Measurements from ENCODE around the gene TMEM39B. TPM values are rescaled to one million over a fixed set of nuclear protein-coding genes. Genes with fewer than 3 reads are reported as not detected.

The TMEM39B gene
- total RNA-seq, 4 donors from 2014 or later = 6.0 to 7.9 (median 6.9) TPM

- WGBS = 60% methylated on average over 5 of the region's 5 CpGs
- Histone ChIP-seq H3K27me3 (no peaks in the 10 kb centered on the region), H3K4me3 (no peak overlapping the region), H3K9me3 (no peaks in the 10 kb centered on the region), H3K27ac (no peak overlapping the region), H3K4me1 (peaks cover 10% of the 10 kb centered on the region), H3K36me3 (peaks cover 22% of the 10 kb centered on the region)
- DNase-seq (ENCODE audit: low spot score in 2 of 2) = no peak
- no peak for TF ChIP-seq CTCF (IDR thresholded peaks at IDR 0.05)
- no peak for TF ChIP-seq POLR2A (IDR thresholded peaks at IDR 0.05)
- TF ChIP-seq EP300 (IDR thresholded peaks at IDR 0.05) = no peak
- TF ChIP-seq POLR2AphosphoS5 (IDR thresholded peaks at IDR 0.05) = no peak
These were observed 78.6 kb downstream of the TMEM39B start for GRCh38 chr1:32151319-32151787.

Other genes with a start within 250 kb of the TMEM39B start
- 100 to 1,000 TPM in 3 of 4 donors, 10 to 100 TPM in 1; 97.2 to 147 (median 121) TPM for gene PTP4A2, start 134.6 kb upstream of the TMEM39B start, total RNA-seq
- gene KHDRBS1, start 59.1 kb upstream of the TMEM39B start, total RNA-seq = 10 to 100 TPM; 57.2 to 85.2 (median 64.3) TPM
- 10 to 100 TPM; 42.4 to 52.3 (median 46.5) TPM for gene KPNA6, start 35.1 kb downstream of the TMEM39B start, total RNA-seq
- gene TXLNA, start 106.7 kb downstream of the TMEM39B start, total RNA-seq = 10 to 100 TPM; 50.0 to 72.0 (median 56.3) TPM
- 1 to 10 TPM in 3 of 4 donors, under 1 TPM in 1; 0.72 to 3.5 (median 2.0) TPM for gene CCDC28B, start 127.7 kb downstream of the TMEM39B start, total RNA-seq
- 1 to 10 TPM; 1.7 to 4.4 (median 3.7) TPM for gene IQCC, start 132.7 kb downstream of the TMEM39B start, total RNA-seq
- not detected for gene DCDC2B, start 136.2 kb downstream of the TMEM39B start, total RNA-seq
- gene TMEM234, start 149.4 kb downstream of the TMEM39B start, total RNA-seq = 10 to 100 TPM in 2 of 4 donors, 1 to 10 TPM in 2; 7.7 to 18.7 (median 12.6) TPM
- gene EIF3I, start 149.5 kb downstream of the TMEM39B start, total RNA-seq = 100 to 1,000 TPM in 3 of 4 donors, 10 to 100 TPM in 1; 98.8 to 211 (median 178) TPM
- gene FAM167B, start 174.3 kb downstream of the TMEM39B start, total RNA-seq = 1 to 10 TPM in 2 of 4 donors, not detected in 2; 1.5 TPM
- 1 to 10 TPM in 2 of 4 donors, under 1 TPM in 2; 0.26 to 3.9 (median 1.4) TPM for gene LCK, start 178.3 kb downstream of the TMEM39B start, total RNA-seq
- gene HDAC1, start 219.1 kb downstream of the TMEM39B start, total RNA-seq = 10 to 100 TPM; 34.4 to 52.9 (median 40.2) TPM

Data from suprapubic skin (tissue), 4 donors.